ENCODE results near the gene MEMO1.

GRCh38 chr2:31937741-31938140 is 73.1 kb downstream of the MEMO1 start:
- TF ChIP-seq CREB5 (CRISPR knock-in tag; IDR thresholded peaks at IDR 0.05; ENCODE audit: low read depth): 0 out of 2 replicates have a peak, but pooled peaks have one; percentile 70
- TF ChIP-seq, protein P1, sequence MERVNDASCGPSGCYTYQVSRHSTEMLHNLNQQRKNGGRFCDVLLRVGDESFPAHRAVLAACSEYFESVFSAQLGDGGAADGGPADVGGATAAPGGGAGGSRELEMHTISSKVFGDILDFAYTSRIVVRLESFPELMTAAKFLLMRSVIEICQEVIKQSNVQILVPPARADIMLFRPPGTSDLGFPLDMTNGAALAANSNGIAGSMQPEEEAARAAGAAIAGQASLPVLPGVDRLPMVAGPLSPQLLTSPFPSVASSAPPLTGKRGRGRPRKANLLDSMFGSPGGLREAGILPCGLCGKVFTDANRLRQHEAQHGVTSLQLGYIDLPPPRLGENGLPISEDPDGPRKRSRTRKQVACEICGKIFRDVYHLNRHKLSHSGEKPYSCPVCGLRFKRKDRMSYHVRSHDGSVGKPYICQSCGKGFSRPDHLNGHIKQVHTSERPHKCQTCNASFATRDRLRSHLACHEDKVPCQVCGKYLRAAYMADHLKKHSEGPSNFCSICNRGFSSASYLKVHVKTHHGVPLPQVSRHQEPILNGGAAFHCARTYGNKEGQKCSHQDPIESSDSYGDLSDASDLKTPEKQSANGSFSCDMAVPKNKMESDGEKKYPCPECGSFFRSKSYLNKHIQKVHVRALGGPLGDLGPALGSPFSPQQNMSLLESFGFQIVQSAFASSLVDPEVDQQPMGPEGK (CRISPR knock-in tag; IDR thresholded peaks at IDR 0.05; ENCODE audit: borderline replicate concordance): no peak
- TF ChIP-seq RARB (CRISPR knock-in tag; IDR thresholded peaks at IDR 0.05): no peak
- no peak for TF ChIP-seq CSDC2 (CRISPR knock-in tag; IDR thresholded peaks at IDR 0.05)
- no peak for TF ChIP-seq ZFP30 (CRISPR knock-in tag; IDR thresholded peaks at IDR 0.05)
- peak; percentile 48; the same call in 1 of the 2 replicates for TF ChIP-seq ESRRG (CRISPR knock-in tag; IDR thresholded peaks at IDR 0.05)
- TF ChIP-seq ARNTL (CRISPR knock-in tag; IDR thresholded peaks at IDR 0.05; ENCODE audit: borderline replicate concordance, low read depth): no peak
- no peak for TF ChIP-seq ZNF70 (CRISPR knock-in tag; IDR thresholded peaks at IDR 0.05)
- no peak for TF ChIP-seq ZFP3 (CRISPR knock-in tag; IDR thresholded peaks at IDR 0.05)
- no peak for TF ChIP-seq PPARA (CRISPR knock-in tag; IDR thresholded peaks at IDR 0.05; ENCODE audit: borderline replicate concordance)
- no peak for TF ChIP-seq GLIS3 (CRISPR knock-in tag; IDR thresholded peaks at IDR 0.05)
- no peak for TF ChIP-seq TOX (CRISPR knock-in tag; IDR thresholded peaks at IDR 0.05; ENCODE audit: borderline replicate concordance)
